ENCODE data around the gene GSS.

GSS gene

DNA sequence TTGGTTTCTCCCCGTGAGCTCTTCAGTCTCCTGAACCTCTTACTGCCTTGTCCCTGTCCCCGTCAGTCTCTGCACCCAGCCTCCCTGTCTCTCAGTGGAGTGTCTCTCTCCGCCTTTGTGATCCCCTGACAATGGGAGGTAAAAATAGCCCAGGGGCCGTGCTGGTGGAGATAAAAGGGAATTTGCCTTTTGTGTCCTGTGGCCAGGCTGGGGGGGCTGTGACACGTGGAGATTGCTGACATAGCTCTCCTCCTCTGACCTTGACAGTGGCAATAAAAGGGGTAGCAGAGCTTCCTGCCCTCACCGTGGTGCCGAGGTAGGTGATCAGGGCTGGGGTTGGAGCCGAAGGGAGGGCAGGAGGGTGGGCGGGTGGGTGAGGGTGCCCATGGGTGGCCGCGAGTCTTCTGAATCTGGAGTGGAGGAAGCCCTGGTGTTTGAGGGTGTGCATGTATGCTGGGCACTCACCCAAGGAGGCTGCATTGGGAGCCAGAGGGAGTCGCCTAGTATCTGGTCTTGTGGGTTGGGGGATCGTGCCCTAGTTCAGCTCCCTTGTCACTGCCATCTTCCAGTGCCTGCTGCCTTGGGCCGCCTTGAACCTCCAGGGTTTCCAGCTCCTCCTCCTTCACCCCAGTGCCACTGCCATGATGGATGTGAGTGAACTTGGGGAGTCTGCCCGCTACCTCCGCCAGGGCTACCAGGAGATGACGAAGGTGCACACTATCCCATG is 21.9 kb upstream of the GSS start:
- no peak for DNase-seq

DNA sequence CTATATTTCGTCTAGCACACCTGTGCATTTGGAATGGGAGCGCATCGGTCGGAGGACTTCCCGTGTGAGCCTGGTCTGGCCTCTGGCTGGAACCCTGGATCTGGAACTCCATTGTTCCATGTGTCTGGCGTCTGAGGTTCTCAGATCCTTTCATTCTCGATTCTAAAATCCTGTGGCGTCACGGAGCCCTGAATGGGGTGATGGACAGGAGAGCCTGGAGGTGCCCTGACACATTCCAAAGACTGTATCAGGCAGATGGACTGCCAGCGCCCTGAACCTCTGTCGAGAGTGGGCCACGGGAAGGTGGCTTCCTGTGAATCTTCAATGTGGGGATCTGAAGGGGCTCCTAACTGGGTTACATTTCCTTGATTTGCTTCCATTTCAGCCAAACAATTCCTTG is 20.7 kb upstream of the GSS start:
- no peak for DNase-seq

DNA sequence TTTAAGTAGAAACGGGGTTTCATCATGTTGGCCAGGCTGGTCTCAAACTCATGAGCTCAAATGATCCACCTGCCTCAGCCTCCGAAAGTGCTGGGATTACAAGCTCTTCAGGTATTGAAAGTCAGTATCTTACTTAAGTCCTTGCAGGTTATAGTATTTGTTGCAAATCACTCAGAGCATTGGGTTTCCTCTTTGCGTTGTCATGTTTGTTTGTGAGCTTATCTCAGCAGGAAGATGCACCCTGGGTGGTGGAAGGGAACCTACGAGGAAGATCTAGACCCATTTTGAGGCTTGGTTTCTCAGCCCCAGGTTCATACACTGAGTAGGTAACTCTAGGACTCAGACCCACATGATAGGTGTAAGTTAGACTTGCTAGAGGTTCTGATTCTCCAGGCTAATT is 18.6 kb upstream of the GSS start:
- no peak for DNase-seq

DNA sequence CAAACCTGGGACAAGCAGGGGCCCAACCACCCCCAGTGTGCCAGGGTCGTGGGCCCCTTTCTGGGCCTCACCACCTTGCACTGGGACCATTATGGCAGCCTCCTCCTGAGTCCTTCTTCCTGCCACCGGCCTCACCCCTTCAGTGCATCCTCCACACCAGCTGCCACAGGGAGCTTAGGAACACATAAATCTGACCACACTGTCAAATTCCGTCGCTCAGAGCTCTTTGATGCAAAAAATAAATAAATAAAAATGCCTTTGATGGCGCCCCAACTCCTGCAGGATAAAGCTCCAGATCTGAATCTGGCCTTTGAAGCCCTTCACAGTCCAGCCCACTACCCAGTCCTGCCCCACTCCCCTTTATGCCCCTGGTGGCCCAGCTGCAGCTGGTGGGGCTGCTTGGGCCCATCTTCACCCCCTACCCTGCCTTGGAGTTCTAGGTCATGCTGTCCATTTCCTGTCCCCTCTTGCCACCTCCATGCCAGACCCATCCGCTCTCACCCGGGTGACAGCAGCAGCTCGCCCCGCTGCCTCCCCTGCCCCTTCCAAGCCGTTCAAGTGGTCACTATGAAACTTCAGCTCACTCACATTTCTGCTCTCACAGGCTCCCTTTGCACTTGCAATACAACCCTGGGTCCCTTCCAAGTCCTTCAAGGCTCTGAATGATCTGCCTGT is 16.1 kb upstream of the GSS start:
- no peak for DNase-seq

DNA sequence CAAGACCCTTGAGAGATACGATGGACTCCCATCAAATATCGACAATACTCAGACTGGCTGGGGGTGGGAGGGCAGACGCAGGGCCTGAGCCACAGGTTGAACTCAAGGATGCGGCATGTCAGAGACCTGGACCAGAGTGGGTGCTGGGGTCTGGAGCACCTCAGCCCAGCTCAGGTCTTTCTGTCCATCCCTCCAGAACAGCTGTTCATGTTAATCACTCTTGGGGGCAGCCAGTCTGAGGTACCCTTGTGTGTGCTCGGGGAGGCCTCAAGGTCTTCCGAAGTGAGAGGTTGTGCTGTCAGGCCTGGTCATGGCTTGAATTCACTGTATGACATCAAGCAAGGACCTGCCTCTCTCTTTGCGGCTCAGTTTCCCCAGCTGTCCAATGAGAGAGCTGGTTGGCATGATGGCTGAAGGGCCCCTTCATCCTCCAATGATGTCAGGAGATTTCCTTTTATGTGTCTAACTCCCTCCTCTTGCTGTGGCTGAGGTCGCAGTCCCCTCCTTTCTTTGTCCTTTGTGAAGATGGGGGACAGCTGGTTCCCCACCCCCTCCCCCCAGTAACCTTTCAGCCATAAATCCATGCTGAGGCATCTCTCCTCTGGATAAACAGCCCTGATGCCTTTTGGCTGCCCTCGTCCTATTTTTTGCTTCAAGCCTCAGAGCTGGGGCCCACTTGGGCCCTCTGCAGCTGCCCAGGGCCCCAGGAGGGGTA is 15.4 kb upstream of the GSS start:
- no peak for DNase-seq

DNA sequence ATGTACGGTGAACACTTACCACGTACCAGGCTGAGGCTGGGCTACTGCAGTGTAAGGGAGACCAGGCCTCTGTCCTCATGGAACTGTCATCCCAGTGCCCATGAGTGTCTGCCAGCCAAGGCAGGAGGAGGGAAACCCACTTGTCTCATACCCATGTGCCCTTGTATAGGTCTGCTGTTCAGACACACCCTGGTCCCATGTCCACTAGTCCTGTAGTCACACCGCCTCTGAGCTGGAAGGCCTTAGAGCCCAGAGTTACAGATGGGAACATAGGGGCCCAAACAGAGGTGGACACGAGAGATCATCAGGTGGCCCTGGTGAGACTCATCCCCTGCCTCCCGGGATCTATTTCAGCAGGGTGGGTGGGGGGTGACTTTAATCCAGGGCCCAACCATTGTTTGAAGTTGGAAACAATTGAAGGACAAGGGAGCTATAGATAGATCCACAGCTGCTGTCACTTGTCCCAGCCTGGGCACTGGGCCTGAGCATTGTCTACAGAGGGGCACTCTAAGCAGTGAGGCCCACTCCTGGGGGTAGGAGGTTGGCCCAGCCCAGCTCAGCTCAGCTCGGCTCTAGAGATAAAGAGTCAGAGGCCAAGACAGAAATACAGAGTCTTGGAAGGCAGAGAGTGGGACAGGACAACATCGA is 14.7 kb upstream of the GSS start:
- DNase-seq: no peak

DNA sequence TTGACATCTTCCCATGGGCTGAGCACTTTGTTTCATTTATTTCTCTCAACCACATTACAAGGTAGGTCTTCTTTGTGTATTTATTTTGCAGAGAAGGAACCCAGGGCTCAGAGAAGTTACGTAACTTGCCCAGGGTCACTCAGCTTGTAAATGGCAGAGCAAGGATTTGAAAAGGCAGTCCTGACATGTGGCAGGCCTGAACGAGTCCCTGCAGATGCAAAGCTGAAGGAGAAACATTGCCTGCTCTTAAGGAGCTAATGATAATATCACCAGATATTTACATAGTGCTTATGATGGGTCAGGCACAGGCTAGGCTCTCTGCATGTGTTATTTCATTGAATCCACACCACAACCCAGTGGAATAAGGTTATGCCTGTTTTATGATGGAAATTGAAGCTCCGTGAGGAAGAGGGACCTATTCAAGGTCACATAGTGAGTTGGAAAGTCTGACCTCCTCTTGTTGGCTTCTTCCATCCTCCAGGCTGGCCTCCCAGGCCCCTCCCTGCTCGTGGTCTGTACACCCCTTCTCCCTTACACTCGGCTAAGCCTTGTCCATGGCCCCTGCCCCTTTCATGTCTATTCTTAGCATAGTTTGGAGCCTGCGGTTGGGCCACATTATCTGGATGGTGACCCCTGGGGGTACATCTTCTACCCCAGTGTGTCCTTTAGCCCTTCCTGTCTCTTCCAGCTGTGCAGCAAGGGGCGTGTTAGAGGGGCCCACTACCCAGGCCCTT is 12.6 kb upstream of the GSS start:
- DNase-seq: no peak

DNA sequence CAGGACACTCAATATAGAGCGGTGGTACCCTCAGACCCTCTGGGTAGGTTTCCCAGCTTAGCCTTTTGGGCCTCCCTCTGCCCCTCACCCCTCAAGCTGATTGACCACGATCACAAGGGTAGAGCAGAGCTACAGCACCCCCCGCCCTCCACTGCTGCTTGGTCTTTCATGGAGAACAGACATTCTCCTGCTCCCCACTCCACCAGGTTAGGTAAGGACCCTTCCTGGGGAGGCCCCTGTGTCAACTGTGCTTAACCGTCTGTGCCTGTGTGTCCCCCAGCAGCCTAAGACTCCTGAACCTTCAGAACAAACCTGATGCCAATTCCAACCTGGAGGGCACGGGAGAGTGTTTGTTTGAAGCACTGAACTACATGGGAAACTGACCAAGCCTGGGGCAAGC is 11.8 kb upstream of the GSS start:
- DNase-seq: no peak

DNA sequence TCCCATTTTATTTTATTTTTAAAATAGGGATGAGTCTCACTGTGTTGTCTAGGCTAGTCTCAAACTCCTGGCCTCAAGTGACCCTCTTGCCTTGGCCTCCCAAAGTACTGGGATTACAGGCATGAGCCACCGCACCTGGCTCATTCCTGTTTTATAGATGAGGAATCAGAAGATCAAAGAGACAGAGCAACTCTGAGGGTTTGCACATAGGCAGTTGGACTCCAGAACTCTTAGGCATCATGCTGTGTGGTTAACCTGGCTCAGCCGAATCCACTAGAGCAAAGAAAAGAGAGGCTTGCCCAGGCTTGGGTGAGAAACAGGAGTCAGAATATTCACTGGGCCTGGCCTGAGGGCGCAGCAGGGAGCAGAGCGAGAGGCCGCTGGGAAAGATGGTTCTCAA is 9.4 kb upstream of the GSS start:
- DNase-seq: no peak

DNA sequence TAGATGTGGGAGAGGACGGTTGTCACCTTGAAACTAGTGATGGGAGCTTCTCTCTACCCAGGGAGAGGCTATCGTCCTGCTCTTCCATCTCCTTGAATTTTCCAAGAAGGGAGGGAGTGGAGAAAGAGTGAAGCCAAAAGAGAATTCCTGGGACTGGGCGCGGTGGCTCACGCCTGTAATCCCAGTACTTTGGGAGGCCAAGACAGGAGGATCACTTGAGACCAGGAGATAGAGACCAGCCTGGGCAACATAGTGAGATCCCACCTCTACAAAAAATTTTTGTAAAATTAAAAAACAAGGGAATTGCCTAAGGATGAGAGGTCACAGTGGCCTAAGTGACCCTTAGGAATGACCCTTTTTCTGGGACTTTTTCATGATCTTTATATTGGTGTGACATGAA is 8.9 kb upstream of the GSS start:
- DNase-seq: no peak

DNA sequence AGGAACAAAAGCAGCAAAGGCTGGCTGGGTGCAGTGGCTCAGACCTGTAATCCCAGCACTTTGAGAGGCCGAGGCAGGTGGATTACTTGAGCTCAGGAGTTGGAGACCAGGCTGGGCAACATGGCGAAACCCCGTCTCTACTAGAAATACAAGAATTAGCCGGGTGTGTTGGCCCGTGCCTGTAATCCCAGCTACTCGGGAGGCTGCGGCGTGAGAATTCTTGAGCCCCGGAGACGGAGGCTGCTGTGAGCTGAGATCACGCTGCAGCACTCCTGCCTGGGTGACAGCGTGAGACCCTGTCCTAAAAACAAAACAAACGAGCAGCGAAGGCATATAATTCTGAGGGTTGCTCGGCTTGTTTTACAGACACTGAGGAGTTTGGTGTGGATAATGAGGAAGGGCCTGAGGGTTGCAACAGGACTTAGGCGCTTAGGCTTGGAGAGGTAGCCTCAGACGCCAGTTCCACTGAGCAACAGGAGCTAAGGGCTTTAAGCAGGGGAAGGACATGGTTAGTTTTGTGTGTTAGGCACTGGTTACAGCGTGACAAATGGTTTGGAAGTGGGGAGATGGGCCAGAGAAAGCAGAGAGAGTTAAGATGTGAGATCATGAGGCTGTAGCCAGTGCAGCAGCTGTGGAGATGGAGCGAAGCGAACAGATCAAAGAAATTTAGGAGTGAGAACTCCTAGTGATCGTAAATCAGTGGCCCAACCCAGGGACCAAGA is 1.3 kb upstream of the GSS start:
- no peak for DNase-seq

DNA sequence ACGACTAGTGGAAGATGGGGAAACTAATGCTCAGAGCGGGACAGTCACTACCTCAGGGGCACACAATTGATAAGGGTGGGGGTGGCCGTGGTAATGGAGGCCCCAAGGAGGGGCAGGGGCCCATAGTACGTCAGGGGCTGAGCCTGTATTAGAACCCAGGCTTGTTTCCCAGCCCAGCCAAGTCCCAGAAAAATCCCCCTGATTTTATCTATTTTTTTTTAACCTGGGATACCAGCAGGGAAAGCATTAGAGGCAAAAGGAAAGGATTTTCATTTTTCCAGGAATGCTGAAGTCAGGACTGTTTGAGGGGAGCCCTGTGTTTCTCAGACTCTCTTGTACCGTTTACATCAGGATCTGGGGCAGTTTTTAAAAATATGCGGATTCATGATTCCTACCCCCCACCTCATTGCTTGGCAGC is 444 bp upstream of the GSS start:
- DNase-seq: no peak

DNA sequence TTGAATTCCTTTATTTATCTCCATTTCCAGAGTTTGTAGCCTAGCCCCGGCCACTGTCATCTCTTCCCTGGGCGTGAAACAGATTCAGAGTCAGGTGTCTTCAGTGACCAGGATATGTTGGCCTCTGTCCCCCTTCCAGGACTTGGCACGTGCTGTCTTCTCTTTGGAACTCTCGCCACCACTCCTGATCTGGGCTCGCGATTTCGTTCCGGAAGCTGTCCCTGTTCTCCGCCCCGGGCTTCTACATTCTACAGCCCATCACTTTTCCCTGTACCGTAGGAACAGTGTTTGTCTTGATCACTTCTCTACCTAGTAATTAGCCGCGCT is 739 bp downstream of the GSS start:
- DNase-seq: no peak

DNA sequence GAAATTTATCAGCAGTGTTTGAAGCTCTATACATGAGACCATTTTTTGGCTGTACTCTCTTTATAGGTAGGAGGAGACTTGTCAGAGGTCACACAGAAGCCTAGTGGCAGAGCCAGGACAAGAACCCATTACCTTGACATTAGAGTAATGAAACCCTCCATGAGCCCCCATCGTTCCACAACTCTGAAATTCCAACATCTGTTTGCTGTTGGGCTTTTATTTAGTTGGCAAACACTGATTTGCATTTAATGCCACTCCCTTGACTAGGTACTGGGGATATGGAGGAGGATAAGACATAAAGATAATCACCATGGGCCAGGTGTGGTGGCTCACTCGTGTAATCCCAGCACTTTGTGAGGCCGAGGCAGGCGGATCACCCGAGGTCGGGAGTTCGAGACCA is 1.6 kb downstream of the GSS start:
- DNase-seq: no peak

DNA sequence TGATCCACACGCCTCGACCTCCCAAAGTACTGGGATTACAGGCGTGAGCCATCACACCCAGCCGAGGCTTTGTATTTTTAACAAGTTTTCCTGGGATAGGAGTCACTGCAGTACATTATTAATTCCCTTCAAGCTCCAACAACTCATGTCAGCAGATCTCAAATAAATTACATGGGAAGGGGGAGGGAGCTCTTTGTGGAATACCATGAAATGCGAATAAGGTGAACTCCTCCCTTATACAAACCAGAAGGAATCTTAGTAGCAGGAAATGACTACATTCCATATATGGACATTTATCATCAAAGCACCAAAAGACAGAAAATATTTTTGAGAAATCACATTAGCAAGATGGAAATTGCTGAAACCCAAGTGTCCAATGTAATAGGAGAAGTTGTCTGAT is 2.9 kb downstream of the GSS start:
- DNase-seq: no peak

DNA sequence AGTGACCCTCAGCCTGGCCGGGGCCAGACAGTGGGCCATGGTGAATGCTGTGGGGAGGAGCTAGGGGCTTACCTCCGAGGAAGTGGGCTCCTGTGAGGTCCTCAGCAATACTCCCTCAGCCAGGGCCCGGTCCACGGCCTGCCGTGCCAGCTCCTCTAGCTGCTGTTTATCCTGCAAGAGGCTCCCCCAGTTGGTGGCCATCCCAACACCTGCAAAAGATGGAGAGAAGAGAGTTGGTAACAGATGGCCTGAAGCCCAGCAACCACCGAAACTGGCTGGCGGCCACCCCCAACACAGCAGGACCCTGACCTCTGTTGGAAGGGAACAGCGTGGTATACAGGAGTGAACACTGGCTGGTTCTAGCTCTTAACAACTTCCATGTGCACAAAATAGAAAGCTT is 4.0 kb downstream of the GSS start:
- no peak for DNase-seq

DNA sequence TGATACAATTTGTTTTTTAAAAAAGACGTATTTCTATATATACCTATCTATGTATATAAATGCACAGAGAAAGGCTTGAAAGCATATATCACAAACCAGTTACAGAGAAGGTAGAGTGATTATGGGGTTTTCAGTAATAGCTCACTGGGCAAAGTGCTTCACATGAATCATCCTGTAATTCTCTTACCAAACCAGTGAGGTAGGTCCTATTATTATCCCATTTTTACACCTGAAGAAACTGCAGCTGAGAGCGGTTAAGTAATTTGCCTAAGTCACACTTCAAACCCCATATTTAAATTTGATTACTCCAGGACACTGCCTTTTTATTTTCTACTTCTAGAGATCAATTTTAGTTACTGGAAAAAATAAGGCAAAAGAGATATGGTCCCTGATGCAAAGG is 4.4 kb downstream of the GSS start:
- no peak for DNase-seq

DNA sequence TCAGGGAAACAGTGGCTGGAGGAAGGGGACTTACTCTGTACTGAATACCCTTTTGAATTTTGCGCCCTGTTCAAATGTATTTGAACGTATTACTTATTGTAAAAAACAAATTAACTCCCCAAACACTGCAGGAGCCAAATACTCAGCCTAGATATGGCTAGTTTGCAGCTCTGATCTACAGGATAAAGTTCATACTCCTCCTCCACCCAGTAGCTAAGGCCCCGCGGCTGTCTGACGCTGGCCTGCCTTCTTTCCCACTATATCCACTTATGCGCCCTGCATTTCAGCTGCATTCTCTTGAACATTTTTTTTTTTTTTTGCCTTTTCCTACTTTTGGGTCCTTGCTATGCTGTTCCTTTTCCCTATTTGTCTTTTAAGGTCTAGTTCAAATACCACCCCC is 6.5 kb downstream of the GSS start:
- no peak for DNase-seq

DNA sequence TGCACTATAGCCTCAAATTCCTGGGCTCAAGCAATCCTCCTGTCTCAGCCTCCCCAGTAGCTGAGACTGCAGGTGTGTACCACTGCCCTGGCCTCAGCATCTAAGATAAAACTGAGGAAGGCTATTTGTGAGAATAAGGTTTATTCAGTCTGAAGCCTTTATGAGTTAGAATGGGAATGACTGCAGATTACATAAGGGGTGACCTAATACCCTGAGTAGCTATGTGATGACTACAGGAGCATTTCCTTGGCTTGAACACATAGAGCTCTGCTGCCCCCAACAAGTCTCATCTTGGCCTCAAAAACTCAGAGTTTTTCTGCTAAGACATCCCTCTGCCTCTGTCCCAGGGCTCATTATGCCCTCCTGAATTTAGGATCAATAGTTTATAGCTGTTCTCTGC is 7.6 kb downstream of the GSS start:
- DNase-seq: no peak

DNA sequence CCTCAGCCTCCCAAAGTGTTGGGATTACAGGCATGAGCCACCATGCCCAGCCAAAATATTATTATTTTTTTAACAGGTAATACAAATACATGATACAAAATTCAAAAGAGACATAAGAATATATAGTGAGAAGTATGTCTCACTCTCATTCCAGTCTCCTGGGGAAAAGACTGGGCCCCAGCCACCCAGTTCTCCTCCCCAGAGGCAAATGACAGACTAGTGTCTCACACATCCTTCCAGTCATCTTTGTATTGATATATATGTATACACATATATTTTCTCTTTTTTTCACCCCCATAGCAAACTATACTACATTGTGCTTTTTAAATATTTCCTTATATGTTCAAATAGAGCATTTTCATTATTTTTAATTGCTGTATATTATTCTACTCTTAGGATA is 8.3 kb downstream of the GSS start:
- no peak for DNase-seq

DNA sequence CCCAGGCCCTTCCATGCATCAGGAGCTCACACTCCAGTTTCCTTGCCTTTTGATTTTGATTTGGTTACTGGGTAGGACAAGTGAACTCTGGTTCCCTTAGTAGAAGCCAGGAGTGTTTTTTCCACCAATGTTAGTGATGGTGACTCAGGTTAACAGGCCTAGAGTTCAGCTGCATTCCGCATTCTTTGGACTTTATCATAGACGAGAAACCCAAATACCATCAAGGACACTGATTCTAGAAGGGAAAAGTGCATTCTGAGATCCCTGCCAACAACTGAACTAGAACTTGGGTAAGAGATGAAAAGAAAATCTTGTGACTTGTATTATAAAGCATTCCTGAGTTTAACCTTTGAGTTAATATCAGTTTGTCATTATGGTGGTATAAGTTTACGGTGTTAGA is 8.9 kb downstream of the GSS start:
- DNase-seq: no peak

DNA sequence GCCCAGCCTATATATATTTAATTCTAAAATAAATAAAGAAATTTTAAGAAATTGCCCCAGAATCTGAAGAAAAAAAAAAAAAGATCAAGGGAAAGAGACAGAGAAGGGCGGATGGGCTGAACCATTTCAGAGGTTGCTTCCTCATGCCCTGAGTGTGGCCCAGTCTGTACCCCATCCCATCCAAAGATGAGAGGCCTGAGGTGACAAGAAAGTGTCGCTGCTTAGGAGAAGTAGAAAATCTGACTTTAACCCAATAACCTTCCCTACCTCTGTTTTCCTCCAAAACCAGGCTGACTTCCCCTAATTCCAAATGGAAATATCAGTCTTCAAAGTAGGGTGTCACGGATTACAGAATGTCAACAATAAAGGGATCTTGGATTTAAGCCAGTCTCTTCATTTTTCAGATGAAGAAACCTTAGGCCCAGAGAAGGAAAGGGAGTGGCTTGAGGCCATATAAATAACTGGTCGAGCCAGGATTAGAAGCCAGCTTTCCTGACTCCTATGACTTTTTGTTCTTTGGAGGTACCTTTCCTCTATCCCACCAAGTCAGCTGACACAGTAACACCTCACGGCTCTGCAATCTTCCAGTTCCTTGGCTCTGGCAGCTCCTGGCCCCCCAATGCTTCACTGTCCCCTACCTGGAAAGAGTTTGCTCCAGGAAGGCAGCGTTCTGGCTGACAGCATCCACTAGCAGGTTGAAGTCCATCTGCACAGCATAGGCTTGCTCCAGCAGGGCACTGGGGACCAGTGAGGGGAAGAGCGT is 10.1 kb downstream of the GSS start:
- no peak for DNase-seq
